RCC 7860 (cell line): Measurements from ENCODE around the gene SETBP1.
A peak's percentile ranks its signal among the peaks of the same experiment; 100 is the strongest.

Experiments
- DNase-seq: peaks from one replicate; pipeline ENCODE4 v3.0.0-alpha.2; 2015; ENCODE audit warnings: low spot score
- FAIRE-seq: peaks from 2 replicates; lab custom pipeline; 2012; peaks lifted over from hg19 to GRCh38; lab: Jason Lieb, UNC

Gene SETBP1

GRCh38 chr18:44837482-44838180 lies 156.9 kb downstream of the SETBP1 start:
- no peak for FAIRE-seq
- no peak for DNase-seq

- DNase-seq: peak; percentile 15
Measured at GRCh38 chr18:44838971-44839666, 158.4 kb downstream of the SETBP1 start.

DNA sequence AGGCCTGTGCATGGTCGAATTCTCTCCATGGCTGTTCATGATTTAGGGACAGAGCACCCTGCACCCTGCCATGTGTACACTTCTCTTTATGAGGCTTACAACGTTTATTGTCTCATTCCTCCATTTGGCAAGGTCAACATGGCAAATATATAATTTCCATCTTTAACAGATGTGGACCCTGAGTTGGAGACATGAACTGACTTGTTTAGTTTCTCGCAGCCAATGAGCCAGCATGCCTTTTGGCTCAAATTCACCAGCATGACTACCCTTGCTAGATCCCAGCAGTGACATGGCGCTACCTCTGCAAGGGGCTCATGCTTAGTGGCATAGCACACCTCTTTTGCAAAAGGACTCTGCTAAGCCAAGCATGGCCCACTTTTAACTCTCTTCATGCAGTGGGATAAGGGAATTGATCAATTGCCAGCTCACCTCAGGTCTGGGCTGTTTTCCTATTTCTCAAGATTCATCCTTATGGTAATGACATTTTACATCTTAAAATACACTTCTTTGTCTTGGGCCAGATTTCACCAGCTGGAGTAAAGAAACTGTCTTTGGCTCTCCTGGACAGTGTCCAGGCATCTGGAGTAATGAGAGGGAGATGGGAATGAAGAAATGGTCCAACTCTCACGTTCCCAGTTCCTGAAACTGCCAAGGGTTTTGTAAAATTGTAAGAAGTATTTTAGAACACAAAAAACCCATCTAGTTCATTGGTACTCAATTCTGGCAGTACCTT lies 159.5 kb downstream of the SETBP1 start:
- DNase-seq (no peak), FAIRE-seq (no peak)

More at GRCh38 chr18:44838971-44839666, 158.4 kb downstream of the SETBP1 start:
- FAIRE-seq: no peak

DNA sequence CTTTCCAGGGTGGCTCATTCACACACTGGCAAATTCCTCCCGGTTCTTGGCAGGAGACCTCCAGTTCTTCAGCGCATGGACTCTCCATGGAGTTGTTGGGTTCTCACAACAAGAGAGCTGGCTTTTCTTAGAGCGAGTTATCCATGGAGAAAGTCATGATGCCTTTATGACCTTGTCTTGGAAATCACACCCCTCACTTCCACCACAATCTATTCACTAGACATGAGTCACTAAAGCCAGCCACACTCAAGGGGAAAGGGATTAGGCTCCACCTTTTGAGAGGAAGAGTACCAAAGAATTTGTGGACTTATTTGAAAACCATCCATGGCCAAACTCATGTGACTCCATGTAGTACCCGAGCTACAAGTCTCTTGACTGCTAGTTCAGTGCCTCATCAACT lies 160.5 kb downstream of the SETBP1 start:
- DNase-seq (no peak), FAIRE-seq (no peak)

DNA sequence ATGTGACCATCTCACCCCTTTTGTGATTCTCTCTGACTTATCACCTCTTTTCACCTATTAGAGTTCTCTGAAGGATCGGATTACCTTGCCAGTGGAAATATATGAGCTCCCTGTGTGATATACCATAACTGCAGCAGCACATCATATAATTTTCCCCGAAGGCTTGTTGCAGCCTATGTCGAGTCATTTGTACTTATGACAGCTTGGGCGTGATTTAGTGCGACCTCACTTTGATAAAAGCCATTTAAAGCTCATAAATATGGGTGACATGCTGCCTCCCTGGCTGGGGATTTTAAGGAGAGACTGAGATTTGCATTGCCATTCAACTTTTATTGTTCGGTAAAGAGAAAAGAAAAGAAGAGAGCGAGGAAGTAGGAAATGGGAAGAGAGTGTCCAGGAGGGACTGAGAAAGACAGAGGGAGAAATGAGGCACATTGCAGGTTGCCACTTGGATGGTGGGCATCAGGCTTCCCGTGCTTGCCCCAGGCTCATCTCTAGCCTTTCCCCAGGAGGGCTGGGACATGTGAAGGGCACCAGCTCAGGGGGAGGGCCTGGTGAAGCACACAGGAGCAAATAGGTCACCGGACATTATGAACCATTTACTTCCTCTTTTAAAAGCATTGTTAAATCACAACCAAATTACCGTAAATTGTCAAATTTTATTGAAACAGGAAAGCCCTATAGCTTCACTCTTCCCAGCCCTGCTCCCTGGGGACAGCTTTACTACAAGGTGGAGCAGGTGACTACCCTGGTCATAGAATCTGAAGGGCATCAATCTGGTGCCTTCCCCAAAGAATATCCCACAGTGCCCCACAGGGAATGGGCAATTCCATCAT lies 161.3 kb downstream of the SETBP1 start:
- no peak for FAIRE-seq
- no peak for DNase-seq

- DNase-seq (no peak), FAIRE-seq (no peak)
Measured at GRCh38 chr18:44842588-44843412, 162.1 kb downstream of the SETBP1 start.

- DNase-seq (no peak), FAIRE-seq (no peak)
Measured at GRCh38 chr18:44844486-44844885, 163.8 kb downstream of the SETBP1 start.

DNA sequence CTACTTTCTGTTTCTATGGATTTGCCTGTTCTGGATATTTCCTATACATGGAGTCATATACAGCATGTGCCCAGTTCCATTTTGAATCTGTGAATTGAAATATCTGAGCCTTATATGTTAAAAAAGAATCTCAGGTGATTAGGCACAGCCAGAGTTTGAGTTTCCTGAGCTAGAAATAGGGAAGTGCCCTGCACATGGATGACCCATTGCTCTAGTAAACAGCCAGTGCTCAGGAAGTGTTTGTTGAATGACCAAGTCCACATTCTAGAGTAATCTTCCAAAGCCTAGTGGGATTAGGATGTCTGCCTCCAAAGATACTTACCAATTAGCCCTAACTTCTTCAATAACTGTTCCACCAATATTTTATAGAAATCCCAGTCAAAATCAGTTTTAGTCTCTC lies 165.8 kb downstream of the SETBP1 start:
- FAIRE-seq (no peak), DNase-seq (no peak)

DNA sequence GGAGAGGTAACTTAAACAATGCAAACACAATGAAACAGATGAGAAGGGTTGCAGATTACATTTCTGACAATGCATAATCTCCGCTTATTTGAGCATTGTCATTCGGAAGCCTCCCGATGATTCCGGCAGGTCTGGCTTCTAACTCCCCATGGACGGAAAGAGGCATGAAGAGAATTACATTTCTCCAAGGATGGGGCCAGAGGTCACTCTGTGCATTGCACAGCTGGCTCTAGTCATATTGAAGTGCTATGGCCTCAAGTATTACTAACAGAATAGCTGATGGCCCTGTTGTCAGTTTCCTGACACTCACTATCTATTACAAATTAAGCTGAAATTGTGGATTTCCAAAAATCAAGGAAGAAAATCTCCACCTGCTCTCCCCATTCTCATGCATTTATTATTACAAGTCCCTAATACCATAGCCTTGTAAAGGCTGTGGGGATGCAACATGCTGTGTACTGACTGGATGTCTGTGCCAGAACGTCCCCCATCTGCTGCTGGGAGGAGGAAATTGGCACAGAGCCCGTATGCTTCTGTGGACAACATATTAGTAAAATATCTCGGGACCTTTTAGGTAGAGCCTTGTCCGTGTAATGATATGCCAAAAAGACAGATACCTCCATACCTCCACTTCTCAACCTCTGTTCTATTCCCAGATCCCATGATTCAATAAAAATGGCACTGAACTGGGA lies 168.1 kb downstream of the SETBP1 start:
- DNase-seq (no peak), FAIRE-seq (no peak)

GRCh38 chr18:44849361-44849760 lies 168.7 kb downstream of the SETBP1 start:
- FAIRE-seq (no peak), DNase-seq (no peak)

- no peak for FAIRE-seq
- no peak for DNase-seq
Measured at GRCh38 chr18:44850001-44850400, 169.3 kb downstream of the SETBP1 start.

DNA sequence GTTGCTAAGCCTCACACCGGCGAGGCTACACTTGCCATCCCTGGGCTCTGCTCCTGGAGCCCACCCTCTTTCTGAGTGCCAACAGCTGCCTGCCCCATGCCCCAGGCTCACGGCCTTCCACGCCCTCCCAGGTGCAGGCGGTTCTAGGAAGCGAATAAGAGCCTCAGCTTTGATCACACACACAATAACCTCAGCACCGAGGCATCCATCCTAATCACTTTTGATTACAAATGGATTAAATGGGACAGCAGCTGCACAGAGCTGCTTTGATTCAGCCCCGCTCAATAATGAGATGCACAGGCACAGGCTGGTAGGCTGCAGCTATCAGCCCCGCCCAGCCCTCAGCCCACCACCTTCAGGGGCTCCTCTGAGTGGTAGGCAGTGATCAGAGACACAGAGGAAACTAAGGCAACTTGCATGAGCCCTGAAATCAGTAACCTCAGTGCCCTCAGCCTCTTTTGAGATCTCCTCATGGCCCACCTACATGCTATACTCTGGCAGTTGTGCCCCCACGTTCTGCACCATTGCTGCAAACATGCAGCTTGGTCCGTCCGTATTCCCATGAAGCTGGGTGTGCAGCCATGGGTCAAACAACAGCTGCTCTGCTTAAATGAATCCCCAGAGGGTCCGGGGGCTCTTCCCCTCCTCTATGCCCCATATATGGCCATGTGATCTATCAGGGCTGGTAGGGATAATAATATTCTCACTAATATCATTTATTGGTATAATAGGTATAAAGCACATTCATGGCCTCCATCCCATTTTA lies 171.4 kb downstream of the SETBP1 start:
- FAIRE-seq (no peak), DNase-seq (no peak)

- DNase-seq (no peak), FAIRE-seq (no peak)
Measured at GRCh38 chr18:44852818-44853217, 172.1 kb downstream of the SETBP1 start.

GRCh38 chr18:44853430-44853829 lies 172.7 kb downstream of the SETBP1 start:
- FAIRE-seq: no peak

GRCh38 chr18:44855681-44856080 lies 175.0 kb downstream of the SETBP1 start:
- DNase-seq (no peak), FAIRE-seq (no peak)

More at GRCh38 chr18:44853430-44853829, 172.7 kb downstream of the SETBP1 start:
- no peak for DNase-seq

- no peak for FAIRE-seq
Measured at GRCh38 chr18:44856157-44856556, 175.5 kb downstream of the SETBP1 start.

DNA sequence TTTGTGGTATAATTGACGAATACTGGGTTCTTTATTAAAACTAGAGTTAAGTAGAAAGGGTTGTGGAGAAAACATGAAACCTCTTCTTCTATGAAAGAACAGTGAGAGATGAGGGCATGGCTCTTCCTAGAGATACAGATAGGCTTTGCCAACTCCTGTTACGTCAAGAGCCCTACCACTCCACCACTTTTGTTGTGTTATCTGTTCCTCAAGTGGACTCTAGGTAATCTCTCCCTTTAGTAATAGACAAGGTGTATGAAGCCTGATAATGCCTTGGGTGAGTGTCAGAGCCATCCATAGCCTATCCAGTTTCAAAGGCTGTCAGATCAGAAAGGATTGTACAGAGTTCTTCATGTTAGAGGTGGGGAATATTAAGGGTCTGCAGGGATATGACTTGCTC lies 176.4 kb downstream of the SETBP1 start:
- no peak for FAIRE-seq
- no peak for DNase-seq

More at GRCh38 chr18:44856157-44856556, 175.5 kb downstream of the SETBP1 start:
- no peak for DNase-seq

GRCh38 chr18:44857744-44858491 lies 177.2 kb downstream of the SETBP1 start:
- no peak for FAIRE-seq
- no peak for DNase-seq
